Gastrocnemius medialis (tissue), 4 donors: ENCODE results near the gene NEO1. TPM values are rescaled to one million over a fixed set of nuclear protein-coding genes. Genes with fewer than 3 reads are reported as not detected.

Source experiments
- ATAC-seq, 2 donors: fragments of 150-250 bp; one replicate each; pipeline ENCODE4 v1.9.1; 2016
- DNase-seq, 2 donors: peaks; one replicate each; pipeline ENCODE4 v3.0.0-alpha.2; 2019
- H3K27ac ChIP-seq, 4 donors: fragments of 200-600 bp; sonication (generic); 1 replicate in 1 of 4; 2 replicates in 3 of 4; pipeline ENCODE4 v1.5.1; 2016 to 2018; ENCODE audit warnings: mild to moderate bottlenecking in 2 of 4, moderate library complexity in 1 of 4
- H3K27me3 ChIP-seq, 3 donors: fragments of 200-600 bp; sonication (generic) in 2 of 3; 1 replicate in 1 of 3; 2 replicates in 2 of 3; pipeline versions ENCODE4 v1.5.1 to v1.6.0; 2016 to 2019; ENCODE audit warnings: mild to moderate bottlenecking in 1 of 3, moderate library complexity in 1 of 3
- H3K36me3 ChIP-seq, 2 donors: fragments of 200-600 bp; sonication (generic) in 1 of 2; one replicate each; pipeline ENCODE4 v1.5.1; 2017 to 2018
- H3K4me1 ChIP-seq, 2 donors: fragments of 200-600 bp; sonication (generic) in 1 of 2; one replicate each; pipeline ENCODE4 v1.5.1; 2016 to 2017; ENCODE audit warnings: mild to moderate bottlenecking in 2 of 2
- H3K4me3 ChIP-seq, 4 donors: fragments of 200-600 bp; sonication (generic) in 3 of 4; 1 replicate in 1 of 4; 2 replicates in 3 of 4; pipeline ENCODE4 v1.5.1; 2016 to 2019; ENCODE audit warnings: mild to moderate bottlenecking in 2 of 4
- H3K9me3 ChIP-seq, 3 donors: fragments of 200-600 bp; sonication (generic) in 2 of 3; 1 replicate in 1 of 3; 2 replicates in 2 of 3; pipeline ENCODE4 v1.5.1; 2016 to 2019
- CTCF ChIP-seq, 5 experiments: fragments of 450-650 bp in 3 of 5; fragments of 200-600 bp in 2 of 5; sonication (generic) in 2 of 5; IDR thresholded peaks in 4 of 5; conservative IDR thresholded peaks in 1 of 5; 1 replicate in 4 of 5; 2 replicates in 1 of 5; pipeline ENCODE4 v1.5.1; 2016 to 2019; ENCODE audit warnings: antibody characterized with exemption in 5 of 5, mild to moderate bottlenecking in 3 of 5, moderate library complexity in 3 of 5
- POLR2A ChIP-seq, 2 donors: fragments of 450-650 bp; IDR thresholded peaks; one replicate each; pipeline ENCODE4 v1.6.1; 2017; ENCODE audit warnings: antibody characterized with exemption in 2 of 2, mild to moderate bottlenecking in 2 of 2, moderate library complexity in 2 of 2
- in situ Hi-C, 4 donors: fragments of 200-750 bp; cut with MboI; loops; one replicate each; pipeline versions ENCODE4 v1.15.0 to v1.8.0; 2017; ENCODE audit warnings: low sequenced_read_pairs in 4 of 4
- intact Hi-C: fragments of 100-400 bp; cut with DNase I; formaldehyde crosslinking; loops from one replicate; pipeline ENCODE4 v1.15.1; 2023; ENCODE audit warnings: low total_unique reads
- total RNA-seq, 4 donors: library from RNA; depleted of rRNA; stranded (reverse); fragments of >200 nt; gene quantifications; one replicate each; pipeline versions ENCODE4 v1.1.0 to v1.2.3, GENCODE V29; 2016

Gene NEO1
- total RNA-seq, 4 donors from 2014 or later = 13.8 to 32.0 (median 20.3) TPM

- TF ChIP-seq CTCF (IDR thresholded peaks at IDR 0.05 in 4 of 5, conservative IDR thresholded peaks at IDR 0.05 in 1 of 5) (no peak), POLR2A (IDR thresholded peaks at IDR 0.05) (no peak)
Observed at GRCh38 chr15:73028831-73029451, 23.3 kb upstream of the NEO1 start.

GRCh38 chr15:73030122-73030679, 22.1 kb upstream of the NEO1 start:
- intact Hi-C loops (no loop called here), in situ Hi-C loops (no loop called here)
- DNase-seq = no peak
- no peak overlapping the region for H3K4me3 ChIP-seq
- no peak for ATAC-seq
- no peaks in the 10 kb centered on the region for H3K4me1 ChIP-seq
- no peaks in the 10 kb centered on the region for H3K9me3 ChIP-seq
- TF ChIP-seq CTCF (IDR thresholded peaks at IDR 0.05 in 4 of 5, conservative IDR thresholded peaks at IDR 0.05 in 1 of 5) (no peak), POLR2A (IDR thresholded peaks at IDR 0.05) (no peak)
- H3K36me3 ChIP-seq = no peaks in the 10 kb centered on the region
- H3K27ac ChIP-seq = no peak overlapping the region
- H3K27me3 ChIP-seq = no peaks in the 10 kb centered on the region

More at GRCh38 chr15:73028831-73029451, 23.3 kb upstream of the NEO1 start:
- H3K9me3 ChIP-seq = no peaks in the 10 kb centered on the region
- no peak overlapping the region for H3K4me3 ChIP-seq
- no peaks in the 10 kb centered on the region for H3K36me3 ChIP-seq
- no peak for ATAC-seq
- no peak for DNase-seq
- no peaks in the 10 kb centered on the region for H3K4me1 ChIP-seq
- in situ Hi-C loops = no loop called here
- H3K27me3 ChIP-seq = no peaks in the 10 kb centered on the region
- no peak overlapping the region for H3K27ac ChIP-seq
- intact Hi-C loops = no loop called here

- no peaks in the 10 kb centered on the region for H3K4me1 ChIP-seq
- in situ Hi-C loops (no loop called here), intact Hi-C loops (no loop called here)
- ATAC-seq = no peak
- TF ChIP-seq POLR2A (IDR thresholded peaks at IDR 0.05) (no peak), CTCF (IDR thresholded peaks at IDR 0.05 in 4 of 5, conservative IDR thresholded peaks at IDR 0.05 in 1 of 5) (no peak)
- no peak for DNase-seq
- H3K9me3 ChIP-seq = no peaks in the 10 kb centered on the region
- H3K36me3 ChIP-seq = no peaks in the 10 kb centered on the region
- no peak overlapping the region for H3K4me3 ChIP-seq
- no peak overlapping the region for H3K27ac ChIP-seq
- no peaks in the 10 kb centered on the region for H3K27me3 ChIP-seq
Observed at GRCh38 chr15:73031648-73032047, 20.6 kb upstream of the NEO1 start.

GRCh38 chr15:73033611-73034010, 18.7 kb upstream of the NEO1 start:
- no peak overlapping the region for H3K4me3 ChIP-seq
- no peaks in the 10 kb centered on the region for H3K27me3 ChIP-seq
- no peaks in the 10 kb centered on the region for H3K9me3 ChIP-seq
- no peak for ATAC-seq
- intact Hi-C loops = no loop called here
- H3K36me3 ChIP-seq = no peaks in the 10 kb centered on the region
- DNase-seq = no peak
- H3K4me1 ChIP-seq = no peaks in the 10 kb centered on the region
- no peak overlapping the region for H3K27ac ChIP-seq
- in situ Hi-C loops = no loop called here
- TF ChIP-seq CTCF (IDR thresholded peaks at IDR 0.05 in 4 of 5, conservative IDR thresholded peaks at IDR 0.05 in 1 of 5) (no peak), POLR2A (IDR thresholded peaks at IDR 0.05) (no peak)
